Activated T-helper 2 cell treated with anti-CD3 and anti-CD28 coated beads, Interferon-gamma antibody, Interleukin-2, Interleukin-4, amounts not matched to agents 10 μg/mL and 5 μg/mL and 100 μg/mL, durations not matched to agents 14 hours and 24 hours and 36 hours (primary cell): Measurements from ENCODE around the gene SAMD4B. TPM values are rescaled to one million over a fixed set of nuclear protein-coding genes. Genes with fewer than 3 reads are reported as not detected.

ENCODE experiments used
- DNase-seq: peaks from one replicate; pipeline ENCODE4 v3.0.0; 2021; ENCODE audit warnings: low spot score
- H3K27ac Mint-ChIP-seq: one replicate; pipeline ENCODE4 v1.8.0; 2021; ENCODE audit warnings: mixed read lengths
- H3K27me3 Mint-ChIP-seq: one replicate; pipeline ENCODE4 v1.8.0; 2021; ENCODE audit warnings: low read depth, mixed read lengths
- H3K36me3 Mint-ChIP-seq: one replicate; pipeline ENCODE4 v1.8.0; 2021; ENCODE audit warnings: low read depth, mixed read lengths
- H3K4me1 Mint-ChIP-seq: one replicate; pipeline ENCODE4 v1.8.0; 2021; ENCODE audit warnings: low read depth, mixed read lengths
- H3K4me3 Mint-ChIP-seq: one replicate; pipeline ENCODE4 v1.8.0; 2021; ENCODE audit warnings: low read depth, mild to moderate bottlenecking, moderate library complexity, mixed read lengths
- H3K9me3 Mint-ChIP-seq: one replicate; pipeline ENCODE4 v1.8.0; 2021; ENCODE audit warnings: mixed read lengths
- intact Hi-C: fragments of 100-400 bp; cut with micrococcal nuclease; formaldehyde crosslinking; loops from one replicate; pipeline ENCODE4 v1.15.1; 2023
- total RNA-seq: library from RNA; stranded (reverse); gene quantifications from 2 replicates; pipeline ENCODE4 v1.2.3, GENCODE V29; 2022

SAMD4B gene, protein sequence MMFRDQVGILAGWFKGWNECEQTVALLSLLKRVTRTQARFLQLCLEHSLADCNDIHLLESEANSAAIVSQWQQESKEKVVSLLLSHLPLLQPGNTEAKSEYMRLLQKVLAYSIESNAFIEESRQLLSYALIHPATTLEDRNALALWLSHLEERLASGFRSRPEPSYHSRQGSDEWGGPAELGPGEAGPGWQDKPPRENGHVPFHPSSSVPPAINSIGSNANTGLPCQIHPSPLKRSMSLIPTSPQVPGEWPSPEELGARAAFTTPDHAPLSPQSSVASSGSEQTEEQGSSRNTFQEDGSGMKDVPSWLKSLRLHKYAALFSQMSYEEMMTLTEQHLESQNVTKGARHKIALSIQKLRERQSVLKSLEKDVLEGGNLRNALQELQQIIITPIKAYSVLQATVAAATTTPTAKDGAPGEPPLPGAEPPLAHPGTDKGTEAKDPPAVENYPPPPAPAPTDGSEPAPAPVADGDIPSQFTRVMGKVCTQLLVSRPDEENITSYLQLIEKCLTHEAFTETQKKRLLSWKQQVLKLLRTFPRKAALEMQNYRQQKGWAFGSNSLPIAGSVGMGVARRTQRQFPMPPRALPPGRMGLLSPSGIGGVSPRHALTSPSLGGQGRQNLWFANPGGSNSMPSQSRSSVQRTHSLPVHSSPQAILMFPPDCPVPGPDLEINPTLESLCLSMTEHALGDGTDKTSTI
- total RNA-seq: 64.0 TPM in 2 replicates

DNA sequence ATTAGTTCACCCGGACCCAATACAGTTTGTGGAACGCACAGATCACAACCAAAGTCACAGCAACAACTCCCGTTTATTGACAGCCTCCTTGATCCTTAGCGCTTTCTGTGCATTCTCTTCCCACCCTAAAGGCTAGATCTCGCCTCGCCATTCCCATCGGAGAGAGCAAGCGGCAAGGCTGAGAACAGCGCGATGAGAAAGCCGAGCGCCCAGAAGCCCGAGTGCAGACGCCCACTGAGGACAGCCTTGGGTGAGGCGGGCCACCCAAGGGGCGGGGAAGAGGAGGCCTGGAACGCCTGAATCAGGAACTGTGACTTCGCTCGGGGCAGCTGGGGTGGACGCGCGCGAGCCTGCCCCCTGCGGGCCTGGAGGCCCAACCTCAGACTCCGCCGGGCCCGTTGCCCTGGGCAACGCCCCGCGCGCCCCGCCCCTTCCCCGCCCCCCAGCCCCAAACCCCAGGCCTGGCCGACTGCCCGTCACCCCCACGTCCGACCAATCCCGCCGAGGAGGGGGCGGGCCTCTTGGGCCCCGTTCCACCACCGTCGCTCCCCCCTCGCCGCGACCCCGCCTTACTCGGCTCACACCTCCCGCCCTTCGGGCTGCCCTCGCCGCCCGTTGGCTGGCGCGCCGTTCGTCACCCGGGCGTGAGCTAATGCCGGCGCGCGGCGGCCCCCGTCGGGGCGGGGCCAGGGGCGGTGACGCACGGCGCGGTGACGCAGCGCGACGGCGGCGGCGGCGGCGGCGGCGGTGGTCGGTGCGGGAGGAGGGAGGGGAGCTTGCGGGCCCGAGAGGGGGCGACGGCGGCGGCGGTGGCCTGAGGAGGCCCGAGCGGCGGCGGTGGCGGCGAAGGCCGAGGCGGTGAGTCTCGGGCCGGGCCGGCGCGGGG is at the start of gene SAMD4B:
Gene SAMD4B (plus strand): TSS at position 703 of the 886 bp plus-strand sequence. CDS start 14,473 bp downstream, outside the sequence.
- intact Hi-C loops: loop anchor here (1.0 to 10.0 kb wide), 4 partner anchors 70 to 967 kb away; partner anchors contain the start of genes EID2, HNRNPL, PLEKHG2 and PSMD8
- no peaks in the 10 kb centered on the region for H3K9me3 Mint-ChIP-seq
- peak within 1 kb of the TSS; percentile 96 for H3K4me3 Mint-ChIP-seq
- H3K27me3 Mint-ChIP-seq: no peaks in the 10 kb centered on the region
- peak within 1 kb of the TSS; percentile 94 for H3K27ac Mint-ChIP-seq
- H3K36me3 Mint-ChIP-seq: peaks cover 27% of the 10 kb centered on the region
- H3K4me1 Mint-ChIP-seq: peaks cover 59% of the 10 kb centered on the region
- DNase-seq: peak; percentile 99

DNA sequence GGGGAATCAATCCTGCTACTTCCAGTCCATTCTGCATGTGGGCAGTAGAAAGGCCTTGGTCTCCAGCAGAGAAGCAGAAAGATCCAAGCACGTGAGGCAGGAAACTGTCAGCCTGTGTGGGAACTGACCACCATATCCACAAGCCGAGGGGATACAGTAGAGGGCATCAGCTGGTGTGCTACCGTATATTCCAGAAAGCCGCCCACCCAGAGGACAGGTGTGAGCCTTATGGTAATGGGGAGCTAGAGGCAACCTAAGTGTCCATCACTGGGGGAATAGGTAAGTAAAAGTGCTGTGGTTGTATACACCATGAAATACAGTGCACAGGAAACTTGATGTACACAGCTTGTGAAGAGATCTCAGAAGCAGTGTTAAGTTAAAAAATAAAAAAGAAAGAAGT is 48.8 kb upstream of the SAMD4B start:
- Mint-ChIP-seq H3K9me3 (no peaks in the 10 kb centered on the region), H3K4me1 (peaks cover 18% of the 10 kb centered on the region), H3K27me3 (peaks cover 20% of the 10 kb centered on the region), H3K27ac (no peak overlapping the region), H3K36me3 (no peaks in the 10 kb centered on the region), H3K4me3 (no peak overlapping the region)
- intact Hi-C loops: no loop called here
- DNase-seq: no peak

DNA sequence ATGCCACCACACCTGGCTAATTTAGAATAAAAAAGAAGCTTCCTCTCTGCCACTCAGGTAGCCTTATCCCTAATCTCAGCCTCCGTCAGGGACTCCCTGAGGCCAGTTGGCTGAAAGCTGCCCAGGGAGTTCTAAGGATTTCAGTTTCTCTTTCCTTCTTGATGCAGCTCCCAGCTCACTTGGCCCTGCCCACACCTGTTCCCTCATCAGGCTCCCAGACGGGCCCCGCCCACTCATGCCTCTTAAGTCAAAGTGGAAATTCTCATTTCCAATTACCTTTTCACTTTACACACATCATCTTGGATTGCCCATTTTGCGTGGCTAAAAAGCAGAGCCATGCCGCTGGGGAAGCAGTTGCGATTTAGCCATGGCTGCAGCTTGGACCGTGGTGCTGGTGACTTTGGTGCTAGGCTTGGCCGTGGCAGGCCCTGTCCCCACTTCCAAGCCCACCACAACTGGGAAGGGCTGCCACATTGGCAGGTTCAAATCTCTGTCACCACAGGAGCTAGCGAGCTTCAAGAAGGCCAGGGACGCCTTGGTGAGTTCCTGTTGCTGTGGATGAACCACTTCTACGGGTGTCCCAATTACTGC is 46.1 kb upstream of the SAMD4B start, which contains the start of gene IFNL1:
Gene IFNL1 (plus strand): TSS at position 353 of the 591 bp plus-strand sequence. CDS start 15 bp downstream, at position 368.
- intact Hi-C loops: no loop called here
- Mint-ChIP-seq H3K9me3 (no peaks in the 10 kb centered on the region), H3K36me3 (no peaks in the 10 kb centered on the region), H3K4me3 (no peak within 1 kb of the TSS), H3K4me1 (peaks cover 29% of the 10 kb centered on the region), H3K27me3 (peaks cover 11% of the 10 kb centered on the region), H3K27ac (no peak within 1 kb of the TSS)
- no peak for DNase-seq

DNA sequence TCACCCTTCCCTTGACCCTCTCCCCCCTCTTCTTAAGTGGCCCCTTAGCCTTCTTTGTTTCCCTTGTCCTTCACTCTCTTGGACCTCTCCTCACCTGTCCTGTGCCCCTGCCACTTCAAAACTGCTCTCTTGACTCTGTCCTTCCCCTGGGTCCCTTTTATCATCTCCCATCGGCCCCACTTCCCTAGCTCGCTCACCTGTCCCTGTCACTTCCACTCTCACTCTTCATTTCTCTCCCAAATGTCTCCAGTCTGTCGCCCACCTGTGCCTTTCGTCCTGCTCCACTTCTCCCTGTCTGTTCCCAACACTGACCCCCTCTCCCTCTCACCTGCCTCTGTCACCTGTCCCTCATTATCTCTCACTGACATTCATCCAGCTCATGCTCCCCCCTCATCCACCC is 45.3 kb upstream of the SAMD4B start:
- H3K9me3 Mint-ChIP-seq: no peaks in the 10 kb centered on the region
- peaks cover 29% of the 10 kb centered on the region for H3K4me1 Mint-ChIP-seq
- H3K36me3 Mint-ChIP-seq: no peaks in the 10 kb centered on the region
- no peak overlapping the region for H3K27ac Mint-ChIP-seq
- peaks cover 11% of the 10 kb centered on the region for H3K27me3 Mint-ChIP-seq
- no peak for DNase-seq
- intact Hi-C loops: no loop called here
- no peak overlapping the region for H3K4me3 Mint-ChIP-seq

DNA sequence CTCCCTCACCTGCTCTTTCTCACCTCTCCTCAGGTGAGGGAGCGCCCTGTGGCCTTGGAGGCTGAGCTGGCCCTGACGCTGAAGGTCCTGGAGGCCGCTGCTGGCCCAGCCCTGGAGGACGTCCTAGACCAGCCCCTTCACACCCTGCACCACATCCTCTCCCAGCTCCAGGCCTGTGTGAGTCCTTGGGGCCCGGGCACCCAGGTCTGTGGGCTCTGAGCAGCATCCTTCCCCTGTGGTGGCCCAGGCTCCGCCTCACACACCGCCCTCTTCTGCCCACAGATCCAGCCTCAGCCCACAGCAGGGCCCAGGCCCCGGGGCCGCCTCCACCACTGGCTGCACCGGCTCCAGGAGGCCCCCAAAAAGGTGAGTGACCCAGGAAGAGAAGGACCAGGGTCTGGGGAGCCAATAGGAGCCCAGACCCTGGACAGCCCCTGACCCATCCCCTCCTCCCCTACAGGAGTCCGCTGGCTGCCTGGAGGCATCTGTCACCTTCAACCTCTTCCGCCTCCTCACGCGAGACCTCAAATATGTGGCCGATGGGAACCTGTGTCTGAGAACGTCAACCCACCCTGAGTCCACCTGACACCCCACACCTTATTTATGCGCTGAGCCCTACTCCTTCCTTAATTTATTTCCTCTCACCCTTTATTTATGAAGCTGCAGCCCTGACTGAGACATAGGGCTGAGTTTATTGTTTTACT is 44.1 kb upstream of the SAMD4B start:
- Mint-ChIP-seq H3K27me3 (peaks cover 8% of the 10 kb centered on the region), H3K27ac (peak overlapping the region; percentile 54), H3K4me1 (peaks cover 29% of the 10 kb centered on the region), H3K4me3 (peak overlapping the region; percentile 7), H3K9me3 (no peaks in the 10 kb centered on the region), H3K36me3 (no peaks in the 10 kb centered on the region)
- DNase-seq: peak; percentile 69
- intact Hi-C loops: no loop called here

DNA sequence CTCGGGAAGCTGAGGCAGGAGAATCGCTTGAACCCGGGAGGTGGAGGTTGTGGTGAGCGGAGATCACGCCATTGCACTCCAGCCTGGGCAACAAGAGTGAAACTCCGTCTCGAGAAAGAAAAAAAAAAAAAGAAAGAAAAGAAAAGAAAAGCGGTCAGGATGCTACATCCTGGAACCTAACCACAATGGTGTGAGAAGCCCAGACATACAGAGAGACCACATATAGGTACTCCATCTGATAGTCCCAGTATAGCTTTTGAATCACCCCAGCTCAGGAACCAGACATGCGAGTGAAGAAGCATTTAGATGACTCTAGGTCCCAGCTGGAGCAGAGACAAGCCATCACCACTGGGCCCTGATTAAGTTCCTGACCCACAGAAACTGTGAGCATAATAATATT is 42.8 kb upstream of the SAMD4B start:
- no peak overlapping the region for H3K4me3 Mint-ChIP-seq
- no peaks in the 10 kb centered on the region for H3K36me3 Mint-ChIP-seq
- H3K27me3 Mint-ChIP-seq: peaks cover 6% of the 10 kb centered on the region
- intact Hi-C loops: no loop called here
- H3K27ac Mint-ChIP-seq: no peak overlapping the region
- no peaks in the 10 kb centered on the region for H3K9me3 Mint-ChIP-seq
- peaks cover 29% of the 10 kb centered on the region for H3K4me1 Mint-ChIP-seq
- no peak for DNase-seq

DNA sequence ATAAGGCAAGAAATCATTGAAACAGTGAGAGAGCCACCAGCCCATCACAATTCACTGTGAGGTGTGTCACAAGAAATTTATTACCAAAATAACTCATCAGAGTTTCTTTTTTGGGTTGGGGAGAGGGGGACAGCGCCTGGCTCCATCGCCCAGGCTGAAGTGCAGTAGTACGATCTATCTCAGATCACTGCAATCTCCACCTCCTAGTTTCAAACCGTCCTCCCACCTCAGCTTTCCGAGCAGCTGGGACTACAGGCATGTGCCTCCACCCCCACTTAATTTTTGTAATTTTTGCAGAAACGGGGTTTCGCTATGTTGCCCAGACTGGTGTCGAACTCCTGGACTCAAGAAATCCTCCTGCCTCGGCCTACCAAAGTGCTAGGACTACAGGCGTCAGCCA is 42.4 kb upstream of the SAMD4B start:
- Mint-ChIP-seq H3K27me3 (peaks cover 6% of the 10 kb centered on the region), H3K27ac (no peak overlapping the region), H3K9me3 (no peaks in the 10 kb centered on the region), H3K4me1 (peaks cover 29% of the 10 kb centered on the region), H3K36me3 (no peaks in the 10 kb centered on the region), H3K4me3 (no peak overlapping the region)
- intact Hi-C loops: no loop called here
- no peak for DNase-seq

DNA sequence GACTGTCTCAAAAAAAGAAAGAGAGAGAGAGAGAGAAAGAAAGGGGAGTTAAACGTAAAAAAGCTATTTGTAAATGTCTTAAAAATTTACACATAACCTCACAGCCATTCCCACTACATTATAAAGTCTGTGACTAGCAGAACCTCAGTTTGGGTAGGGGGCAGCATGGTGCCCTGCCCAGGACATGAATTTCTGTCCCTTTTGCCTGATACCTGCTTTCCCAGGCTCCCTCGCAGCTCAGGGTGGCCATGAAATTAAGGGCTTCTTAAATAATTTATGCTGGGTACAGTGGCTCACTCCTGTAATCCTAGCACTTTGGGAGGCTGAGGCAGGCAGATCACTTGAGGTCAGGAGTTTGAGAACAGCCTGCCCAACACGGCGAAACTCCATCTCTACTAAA is 41.2 kb upstream of the SAMD4B start:
- DNase-seq: no peak
- Mint-ChIP-seq H3K4me3 (no peak overlapping the region), H3K36me3 (no peaks in the 10 kb centered on the region), H3K9me3 (no peaks in the 10 kb centered on the region), H3K27ac (no peak overlapping the region), H3K27me3 (peaks cover 5% of the 10 kb centered on the region), H3K4me1 (peaks cover 25% of the 10 kb centered on the region)
- intact Hi-C loops: no loop called here

DNA sequence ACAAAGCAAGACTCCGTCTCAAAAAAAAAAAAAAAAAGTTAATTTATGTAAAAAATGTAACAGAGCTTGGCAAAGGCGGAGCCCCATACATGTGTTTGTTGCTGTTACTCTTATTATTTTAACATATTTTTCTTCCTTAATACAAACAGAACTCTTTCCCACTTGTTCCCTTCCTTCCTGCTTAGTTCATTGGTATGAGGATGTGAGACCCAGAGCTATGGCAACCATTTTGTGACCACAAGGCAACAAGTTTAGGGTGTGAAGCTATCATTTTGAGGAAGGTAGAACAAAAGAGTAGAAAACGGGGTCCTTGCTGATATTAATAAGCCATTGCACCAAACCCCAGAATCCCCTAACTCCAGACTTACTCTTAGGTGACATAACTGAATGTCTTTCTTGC is 40.7 kb upstream of the SAMD4B start:
- intact Hi-C loops: no loop called here
- peaks cover 6% of the 10 kb centered on the region for H3K27me3 Mint-ChIP-seq

DNA sequence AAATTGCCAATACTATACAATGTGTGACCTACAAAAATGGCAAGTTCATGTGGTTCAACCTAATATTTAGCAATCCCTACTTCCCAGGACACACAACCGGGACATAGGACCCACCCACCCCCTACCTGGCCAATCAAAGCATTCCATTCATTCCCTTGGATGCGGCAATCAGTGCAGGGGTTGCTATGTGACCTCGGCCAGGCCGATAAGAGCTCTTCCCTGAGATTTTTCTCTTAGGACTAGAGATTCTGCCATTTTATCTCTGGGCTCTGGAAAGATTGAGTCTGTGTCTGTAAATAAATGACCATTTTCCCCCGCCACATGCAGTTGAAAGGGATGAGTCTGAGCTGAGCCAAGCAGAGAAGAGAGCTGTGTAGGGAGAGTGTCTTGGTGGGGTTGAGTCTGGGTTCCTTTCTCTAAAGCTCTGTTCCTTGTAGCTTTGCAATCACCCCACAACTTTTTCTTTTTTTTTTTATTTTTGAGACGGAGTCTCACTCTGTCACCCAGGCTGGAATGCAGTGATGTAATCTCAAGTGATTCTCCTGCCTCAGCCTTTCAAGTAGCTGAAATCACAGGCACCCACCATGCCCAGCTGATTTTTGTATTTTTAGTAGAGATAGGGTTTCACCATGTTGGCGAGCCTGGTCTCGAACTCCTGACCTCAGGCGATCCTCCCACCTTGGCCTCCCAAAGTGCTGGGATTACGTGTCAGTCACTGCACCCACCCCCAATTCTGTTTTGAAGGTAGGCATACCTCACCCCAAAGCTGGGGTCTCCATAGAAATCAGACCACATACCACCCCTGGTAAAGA is 38.6 kb upstream of the SAMD4B start:
- Mint-ChIP-seq H3K4me1 (peaks cover 9% of the 10 kb centered on the region), H3K9me3 (no peaks in the 10 kb centered on the region)

More for the DNA sequence above, 40.7 kb upstream of the SAMD4B start:
- no peak for DNase-seq
- no peak overlapping the region for H3K4me3 Mint-ChIP-seq
- no peak overlapping the region for H3K27ac Mint-ChIP-seq
- H3K9me3 Mint-ChIP-seq: no peaks in the 10 kb centered on the region
- peaks cover 22% of the 10 kb centered on the region for H3K4me1 Mint-ChIP-seq
- no peaks in the 10 kb centered on the region for H3K36me3 Mint-ChIP-seq

DNA sequence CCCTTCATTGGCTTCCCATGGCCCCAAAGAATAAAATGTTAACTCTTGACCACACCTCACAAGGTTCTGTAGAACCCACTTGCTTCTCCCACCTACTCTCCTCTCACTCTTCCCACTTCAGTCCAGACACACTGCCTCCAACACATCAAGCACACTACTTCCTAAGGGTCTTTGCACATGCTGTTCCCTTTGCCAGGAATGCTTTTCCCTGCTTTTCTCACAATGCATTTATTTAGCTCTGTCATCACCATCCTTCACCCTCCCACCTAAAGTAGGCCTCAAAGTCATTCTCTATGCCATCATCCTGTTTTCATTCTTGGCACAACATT is 38.1 kb upstream of the SAMD4B start:
- no peak overlapping the region for H3K27ac Mint-ChIP-seq
- H3K4me3 Mint-ChIP-seq: no peak overlapping the region
- no peaks in the 10 kb centered on the region for H3K9me3 Mint-ChIP-seq
- intact Hi-C loops: no loop called here
- H3K4me1 Mint-ChIP-seq: peaks cover 6% of the 10 kb centered on the region
- peaks cover 10% of the 10 kb centered on the region for H3K36me3 Mint-ChIP-seq
- no peak for DNase-seq
- H3K27me3 Mint-ChIP-seq: peaks cover 6% of the 10 kb centered on the region

More for the DNA sequence above, 38.6 kb upstream of the SAMD4B start:
- DNase-seq: no peak
- intact Hi-C loops: no loop called here
- H3K27me3 Mint-ChIP-seq: peaks cover 6% of the 10 kb centered on the region
- no peak overlapping the region for H3K4me3 Mint-ChIP-seq
- peaks cover 5% of the 10 kb centered on the region for H3K36me3 Mint-ChIP-seq
- H3K27ac Mint-ChIP-seq: no peak overlapping the region
